H9 (cell line): ENCODE results near the gene RANBP17. TPM values are rescaled to one million over a fixed set of nuclear protein-coding genes. Genes with fewer than 3 reads are reported as not detected.

Source experiments
- DNase-seq: peaks from one replicate; pipeline ENCODE4 v3.0.0-alpha.2; 2017
- H2AFZ ChIP-seq: one replicate; pipeline ENCODE4 v1.6.1; 2013; ENCODE audit warnings: mild to moderate bottlenecking, low read length, control low read depth, moderate library complexity
- H2AK5ac ChIP-seq: 2 replicates; pipeline ENCODE4 v1.6.1; 2013; ENCODE audit warnings: low read length, control low read depth, mixed read lengths; ENCODE audit not compliant: insufficient read length
- H2BK120ac ChIP-seq: one replicate; pipeline ENCODE4 v1.6.1; 2013; ENCODE audit warnings: low read depth, mild to moderate bottlenecking, low read length, control low read depth, inconsistent platforms; ENCODE audit not compliant: poor library complexity, severe bottlenecking
- H2BK12ac ChIP-seq: 2 replicates; pipeline ENCODE4 v1.6.1; 2013; ENCODE audit warnings: low read length, control low read depth, mixed read lengths, low read depth; ENCODE audit not compliant: insufficient read length
- H2BK15ac ChIP-seq: 2 replicates; pipeline ENCODE4 v1.6.1; 2013; ENCODE audit warnings: low read depth, low read length, control low read depth
- H2BK20ac ChIP-seq: one replicate; pipeline ENCODE4 v1.6.1; 2013; ENCODE audit warnings: low read depth, mild to moderate bottlenecking, low read length, control low read depth, inconsistent platforms; ENCODE audit not compliant: poor library complexity, severe bottlenecking
- H2BK5ac ChIP-seq: 2 replicates; pipeline ENCODE4 v1.6.1; 2013; ENCODE audit warnings: low read length, control low read depth, mixed read lengths; ENCODE audit not compliant: insufficient read length
- H3K14ac ChIP-seq: 2 replicates; pipeline ENCODE4 v1.6.1; 2013; ENCODE audit warnings: low read length, control low read depth; ENCODE audit not compliant: insufficient read depth
- H3K18ac ChIP-seq: 2 replicates; pipeline ENCODE4 v1.6.1; 2013; ENCODE audit warnings: low read depth, mild to moderate bottlenecking, mixed read lengths, low read length, control low read depth; ENCODE audit not compliant: insufficient read length
- H3K23ac ChIP-seq: 2 replicates; pipeline ENCODE4 v1.6.1; 2013; ENCODE audit warnings: low read length, control low read depth, mixed read lengths, low read depth; ENCODE audit not compliant: insufficient read length
- H3K23me2 ChIP-seq: 2 replicates; pipeline ENCODE4 v1.6.1; 2013; ENCODE audit warnings: low read depth, mild to moderate bottlenecking, mixed read lengths, low read length, control low read depth; ENCODE audit not compliant: insufficient read length, poor library complexity, severe bottlenecking
- H3K27ac ChIP-seq: 2 replicates; pipeline ENCODE4 v1.5.1; 2013; ENCODE audit warnings: low read length, control low read depth, mixed read lengths, low read depth; ENCODE audit not compliant: insufficient read length
- H3K27me3 ChIP-seq: 2 replicates; pipeline ENCODE4 v1.6.1; 2013; ENCODE audit warnings: low read length, control low read depth, inconsistent platforms; ENCODE audit not compliant: insufficient read depth
- H3K4ac ChIP-seq: 2 replicates; pipeline ENCODE4 v1.6.1; 2013; ENCODE audit warnings: low read depth, mild to moderate bottlenecking, control low read depth, inconsistent platforms, low read length, moderate library complexity
- H3K4me1 ChIP-seq: 2 replicates; pipeline ENCODE4 v1.6.1; 2013; ENCODE audit warnings: low read length, control low read depth, inconsistent platforms; ENCODE audit not compliant: insufficient read depth
- H3K4me2 ChIP-seq: 2 replicates; pipeline ENCODE4 v1.6.1; 2013; ENCODE audit warnings: low read length, control low read depth, mixed read lengths; ENCODE audit not compliant: insufficient read length, insufficient read depth
- H3K56ac ChIP-seq: 2 replicates; pipeline ENCODE4 v1.6.1; 2013; ENCODE audit warnings: low read depth, mild to moderate bottlenecking, mixed read lengths, low read length, control low read depth; ENCODE audit not compliant: insufficient read length
- H3K79me1 ChIP-seq: 2 replicates; pipeline ENCODE4 v1.6.1; 2013; ENCODE audit warnings: low read depth, mild to moderate bottlenecking, moderate library complexity, low read length, control low read depth, inconsistent platforms; ENCODE audit not compliant: insufficient read depth, poor library complexity, severe bottlenecking
- H3K79me2 ChIP-seq: 2 replicates; pipeline ENCODE4 v1.6.1; 2013; ENCODE audit warnings: low read length, control low read depth, inconsistent platforms; ENCODE audit not compliant: insufficient read depth
- H3K9ac ChIP-seq: 2 replicates; pipeline ENCODE4 v1.6.1; 2013; ENCODE audit warnings: low read length, control low read depth, mixed read lengths; ENCODE audit not compliant: insufficient read length; ENCODE audit errors: extremely low read depth
- H3K9me3 ChIP-seq: one replicate; pipeline ENCODE4 v1.6.1; 2013; ENCODE audit warnings: low read depth, low read length, inconsistent platforms; ENCODE audit not compliant: control insufficient read depth
- H3T11ph ChIP-seq: one replicate; pipeline ENCODE4 v1.6.1; 2013; ENCODE audit warnings: mild to moderate bottlenecking, low read length, control low read depth, inconsistent platforms
- H4K20me1 ChIP-seq: one replicate; pipeline ENCODE4 v1.6.1; 2013; ENCODE audit not compliant: control insufficient read depth, insufficient read length, insufficient read depth
- H4K5ac ChIP-seq: 2 replicates; pipeline ENCODE4 v1.6.1; 2013; ENCODE audit warnings: low read depth, mild to moderate bottlenecking, mixed read lengths, low read length, control low read depth; ENCODE audit not compliant: insufficient read length
- H4K8ac ChIP-seq: replicated peaks from 2 replicates; pipeline ENCODE4 v1.6.1; 2013; ENCODE audit warnings: low read length, control low read depth, mixed read lengths, low read depth; ENCODE audit not compliant: insufficient read length
- H4K91ac ChIP-seq: 2 replicates; pipeline ENCODE4 v1.6.1; 2013; ENCODE audit warnings: low read depth, mild to moderate bottlenecking, moderate library complexity, mixed read lengths, low read length, control low read depth; ENCODE audit not compliant: insufficient read length
- H3K27ac Mint-ChIP-seq, 3 experiments: 2 replicates in 2 of 3; 3 replicates in 1 of 3; pipeline ENCODE4 v1.8.0; 2020 to 2021; ENCODE audit warnings: mixed read lengths in 3 of 3, mild to moderate bottlenecking in 1 of 3, moderate library complexity in 1 of 3
- H3K27me3 Mint-ChIP-seq: 2 replicates; pipeline ENCODE4 v1.8.0; 2021; ENCODE audit warnings: low read depth, mild to moderate bottlenecking, moderate library complexity, mixed read lengths
- H3K36me3 Mint-ChIP-seq, 3 experiments: 2 replicates in 2 of 3; 3 replicates in 1 of 3; pipeline ENCODE4 v1.8.0; 2020 to 2021; ENCODE audit warnings: low read depth in 3 of 3, mixed read lengths in 3 of 3; ENCODE audit not compliant: insufficient read depth in 1 of 3
- H3K4me1 Mint-ChIP-seq, 2 experiments: 2 replicates each; pipeline ENCODE4 v1.8.0; 2020; ENCODE audit warnings: mixed read lengths in 2 of 2
- H3K4me3 Mint-ChIP-seq, 2 experiments: 2 replicates in 1 of 2; 3 replicates in 1 of 2; pipeline ENCODE4 v1.8.0; 2020 to 2021; ENCODE audit warnings: mild to moderate bottlenecking in 2 of 2, mixed read lengths in 2 of 2, moderate library complexity in 1 of 2
- H3K9me3 Mint-ChIP-seq, 2 experiments: 2 replicates in 1 of 2; 3 replicates in 1 of 2; pipeline ENCODE4 v1.8.0; 2020; ENCODE audit warnings: mild to moderate bottlenecking in 2 of 2, mixed read lengths in 2 of 2, moderate library complexity in 1 of 2
- WGBS: extraction: QIAGEN DNeasy Blood & Tissue Kit; methylation state at CpG from one replicate; pipeline ENCODE4 v1.1.7; 2013; ENCODE audit warnings: missing lambda C conversion rate, low lambda C conversion rate, mixed read lengths; ENCODE audit not compliant: insufficient read length; ENCODE audit errors: extremely low coverage; 5-methylcytosine and 5-hydroxymethylcytosine counted together
- total RNA-seq: library from RNA; stranded (reverse); gene quantifications from 2 replicates; pipeline ENCODE4 v1.2.1, GENCODE V29; 2021
- TF ChIP-seq, protein P1 (sequence below): fragments of 200-600 bp; sonication (generic); conservative IDR thresholded peaks from 3 replicates; pipeline ENCODE4 v1.8.0; 2021; ENCODE audit warnings: antibody characterized with exemption, mild to moderate bottlenecking

The RANBP17 gene
- total RNA-seq, 1 experiment from 2014 or later = 16.5 TPM

DNA sequence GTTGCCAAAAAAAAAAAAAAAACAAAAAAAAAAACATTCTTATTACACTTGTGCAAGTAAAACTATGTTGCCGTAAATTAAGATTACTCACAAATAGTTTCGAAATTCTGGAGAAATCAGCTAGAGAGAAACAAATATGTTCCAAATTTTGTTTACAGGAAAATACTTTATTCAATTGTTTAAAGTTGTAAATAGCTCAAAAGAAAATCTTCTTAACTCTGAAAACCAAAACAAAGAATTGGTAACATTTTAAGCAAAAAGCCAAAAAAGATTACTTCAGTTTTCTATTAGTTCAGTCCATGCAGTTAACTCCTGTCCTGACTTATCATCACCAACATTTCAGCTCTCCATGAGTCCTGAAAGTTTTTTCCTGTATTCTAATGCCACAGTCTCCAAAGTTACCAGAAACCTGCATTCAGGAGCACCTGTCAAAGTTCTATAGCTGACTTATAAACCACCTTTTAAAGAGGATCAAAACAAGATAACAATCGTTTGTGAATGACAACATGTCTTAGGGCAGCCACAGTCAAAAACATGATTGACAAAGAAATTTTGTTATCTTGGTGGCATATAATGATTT lies 194.1 kb downstream of the RANBP17 start:
- Histone ChIP-seq H2AFZ (no peak overlapping the region), H3T11ph (no peak overlapping the region), H3K4me1 (no peaks in the 10 kb centered on the region), H2BK5ac (no peak overlapping the region), H3K23ac (no peak overlapping the region), H3K4me2 (no peak overlapping the region), H4K91ac (no peak overlapping the region), H3K79me2 (no peaks in the 10 kb centered on the region), H4K20me1 (no peaks in the 10 kb centered on the region), H2AK5ac (no peak overlapping the region), H3K9me3 (peaks cover 16% of the 10 kb centered on the region), H2BK120ac (no peak overlapping the region), H3K27me3 (no peaks in the 10 kb centered on the region), H4K8ac (no peak overlapping the region), H3K79me1 (no peaks in the 10 kb centered on the region), H3K27ac (no peak overlapping the region), H3K4ac (no peak overlapping the region), H2BK15ac (no peak overlapping the region), H2BK12ac (no peak overlapping the region), H3K23me2 (no peaks in the 10 kb centered on the region), H2BK20ac (no peak overlapping the region), H4K5ac (no peak overlapping the region), H3K9ac (no peak overlapping the region), H3K56ac (no peak overlapping the region), H3K14ac (no peak overlapping the region), H3K18ac (no peak overlapping the region)
- H3K4me3 Mint-ChIP-seq = no peak overlapping the region
- no peak for DNase-seq
- H3K9me3 Mint-ChIP-seq = peaks cover 38 to 53% of the 10 kb centered on the region in 2 experiments
- no CpG with 5 or more reads among the region's 3 CpGs for WGBS
- TF ChIP-seq, protein P1, sequence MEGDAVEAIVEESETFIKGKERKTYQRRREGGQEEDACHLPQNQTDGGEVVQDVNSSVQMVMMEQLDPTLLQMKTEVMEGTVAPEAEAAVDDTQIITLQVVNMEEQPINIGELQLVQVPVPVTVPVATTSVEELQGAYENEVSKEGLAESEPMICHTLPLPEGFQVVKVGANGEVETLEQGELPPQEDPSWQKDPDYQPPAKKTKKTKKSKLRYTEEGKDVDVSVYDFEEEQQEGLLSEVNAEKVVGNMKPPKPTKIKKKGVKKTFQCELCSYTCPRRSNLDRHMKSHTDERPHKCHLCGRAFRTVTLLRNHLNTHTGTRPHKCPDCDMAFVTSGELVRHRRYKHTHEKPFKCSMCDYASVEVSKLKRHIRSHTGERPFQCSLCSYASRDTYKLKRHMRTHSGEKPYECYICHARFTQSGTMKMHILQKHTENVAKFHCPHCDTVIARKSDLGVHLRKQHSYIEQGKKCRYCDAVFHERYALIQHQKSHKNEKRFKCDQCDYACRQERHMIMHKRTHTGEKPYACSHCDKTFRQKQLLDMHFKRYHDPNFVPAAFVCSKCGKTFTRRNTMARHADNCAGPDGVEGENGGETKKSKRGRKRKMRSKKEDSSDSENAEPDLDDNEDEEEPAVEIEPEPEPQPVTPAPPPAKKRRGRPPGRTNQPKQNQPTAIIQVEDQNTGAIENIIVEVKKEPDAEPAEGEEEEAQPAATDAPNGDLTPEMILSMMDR = no peak
- H3K36me3 Mint-ChIP-seq = peaks cover 39 to 44% (median 40%) of the 10 kb centered on the region in 3 experiments
- H3K4me1 Mint-ChIP-seq = no peaks in the 10 kb centered on the region
- no peak overlapping the region for H3K27ac Mint-ChIP-seq
- H3K27me3 Mint-ChIP-seq = no peaks in the 10 kb centered on the region
